Mesodermal cell (in vitro differentiated cells): ENCODE measurements around the gene TULP3.

Experiments used
- H3K27ac ChIP-seq: 2 replicates; pipeline ENCODE4 v1.7.0; 2013; ENCODE audit warnings: mild to moderate bottlenecking, low read depth, low read length, moderate library complexity; ENCODE audit not compliant: severe bottlenecking
- H3K36me3 ChIP-seq: 2 replicates; pipeline ENCODE4 v1.7.1; 2013; ENCODE audit warnings: mild to moderate bottlenecking, low read length, moderate library complexity; ENCODE audit not compliant: control insufficient read depth, insufficient read depth
- H3K4me1 ChIP-seq: one replicate; pipeline ENCODE4 v1.7.1; 2013; ENCODE audit warnings: mild to moderate bottlenecking, low read length; ENCODE audit not compliant: insufficient read depth, control insufficient read depth, poor library complexity, severe bottlenecking
- H3K4me3 ChIP-seq: 2 replicates; pipeline ENCODE4 v1.7.0; 2013; ENCODE audit warnings: low read length, control low read depth, mild to moderate bottlenecking; ENCODE audit not compliant: insufficient read depth, poor library complexity, severe bottlenecking; ENCODE audit errors: extremely low read depth
- H3K9me3 ChIP-seq: 2 replicates; pipeline ENCODE4 v1.7.1; 2013; ENCODE audit warnings: mild to moderate bottlenecking, low read length, moderate library complexity; ENCODE audit not compliant: control insufficient read depth
- WGBS, 2 experiments: methylation state at CpG; one replicate each; pipeline ENCODE4 v1.1.5; 2013; ENCODE audit warnings: missing lambda C conversion rate in 2 of 2; ENCODE audit not compliant: insufficient coverage in 2 of 2; 5-methylcytosine and 5-hydroxymethylcytosine counted together

The TULP3 gene

GRCh38 chr12:2895051-2895451 is 4.4 kb downstream of the TULP3 start:
- Histone ChIP-seq H3K9me3 (no peaks in the 10 kb centered on the region), H3K4me3 (no peak overlapping the region), H3K36me3 (peaks cover 14% of the 10 kb centered on the region), H3K27ac (no peak overlapping the region), H3K4me1 (no peaks in the 10 kb centered on the region)
- WGBS, 2 experiments = 0 to 20% methylated on average over 1 of the region's 2 CpGs

- H3K27ac ChIP-seq = no peak overlapping the region
- peaks cover 14% of the 10 kb centered on the region for H3K36me3 ChIP-seq
- no peaks in the 10 kb centered on the region for H3K4me1 ChIP-seq
- H3K9me3 ChIP-seq = no peaks in the 10 kb centered on the region
- no peak overlapping the region for H3K4me3 ChIP-seq
- no CpG with 5 or more reads among the region's 2 CpGs for WGBS, 2 experiments
These were observed 4.8 kb downstream of the TULP3 start for GRCh38 chr12:2895511-2895910.

- H3K36me3 ChIP-seq = peaks cover 14% of the 10 kb centered on the region
- 100% methylated on average over 3 of the region's 5 CpGs for WGBS, 2 experiments
- no peaks in the 10 kb centered on the region for H3K4me1 ChIP-seq
- no peaks in the 10 kb centered on the region for H3K9me3 ChIP-seq
- H3K27ac ChIP-seq = no peak overlapping the region
- no peak overlapping the region for H3K4me3 ChIP-seq
These were observed 6.7 kb downstream of the TULP3 start for GRCh38 chr12:2897418-2897817.

- Histone ChIP-seq H3K27ac (no peak overlapping the region), H3K4me3 (no peak overlapping the region), H3K9me3 (no peaks in the 10 kb centered on the region), H3K4me1 (no peaks in the 10 kb centered on the region), H3K36me3 (peaks cover 14% of the 10 kb centered on the region)
- 82 to 96% methylated on average over 4 to 6 of the region's 8 CpGs for WGBS, 2 experiments
These were observed 10.0 kb downstream of the TULP3 start for GRCh38 chr12:2900642-2901041.

GRCh38 chr12:2902272-2902880 is 11.7 kb downstream of the TULP3 start:
- H3K9me3 ChIP-seq = no peaks in the 10 kb centered on the region
- WGBS, 2 experiments = 56 to 82% methylated on average over 2 to 3 of the region's 4 CpGs
- no peak overlapping the region for H3K4me3 ChIP-seq
- no peak overlapping the region for H3K27ac ChIP-seq
- H3K36me3 ChIP-seq = peaks cover 8% of the 10 kb centered on the region
- no peaks in the 10 kb centered on the region for H3K4me1 ChIP-seq

- Histone ChIP-seq H3K27ac (no peak overlapping the region), H3K9me3 (no peaks in the 10 kb centered on the region), H3K4me3 (no peak overlapping the region), H3K36me3 (peaks cover 5% of the 10 kb centered on the region), H3K4me1 (no peaks in the 10 kb centered on the region)
- 94 to 95% methylated on average over 2 of the region's 2 CpGs for WGBS, 2 experiments
These were observed 13.6 kb downstream of the TULP3 start for GRCh38 chr12:2904260-2904659.

GRCh38 chr12:2912216-2912575 is 21.5 kb downstream of the TULP3 start:
- Histone ChIP-seq H3K27ac (no peak overlapping the region), H3K9me3 (no peaks in the 10 kb centered on the region), H3K4me3 (no peak overlapping the region), H3K36me3 (peaks cover 70% of the 10 kb centered on the region), H3K4me1 (no peaks in the 10 kb centered on the region)
- WGBS, 2 experiments = 85 to 93% methylated on average over 3 of the region's 3 CpGs

GRCh38 chr12:2919249-2919648 is 28.6 kb downstream of the TULP3 start:
- Histone ChIP-seq H3K4me1 (no peaks in the 10 kb centered on the region), H3K36me3 (peaks cover 78% of the 10 kb centered on the region)

GRCh38 chr12:2922329-2922728 is 31.6 kb downstream of the TULP3 start:
- Histone ChIP-seq H3K27ac (no peak overlapping the region), H3K4me1 (no peaks in the 10 kb centered on the region), H3K36me3 (peaks cover 80% of the 10 kb centered on the region), H3K9me3 (no peaks in the 10 kb centered on the region), H3K4me3 (no peak overlapping the region)
- WGBS, 2 experiments = 69 to 75% methylated on average over 2 of the region's 2 CpGs

More at GRCh38 chr12:2919249-2919648, 28.6 kb downstream of the TULP3 start:
- Histone ChIP-seq H3K9me3 (no peaks in the 10 kb centered on the region), H3K4me3 (no peak overlapping the region), H3K27ac (no peak overlapping the region)
- WGBS, 2 experiments = 100% methylated on average over 1 of the region's 2 CpGs

GRCh38 chr12:2923057-2923456 is 32.4 kb downstream of the TULP3 start:
- Histone ChIP-seq H3K36me3 (peaks cover 80% of the 10 kb centered on the region), H3K27ac (no peak overlapping the region), H3K9me3 (no peaks in the 10 kb centered on the region), H3K4me1 (no peaks in the 10 kb centered on the region), H3K4me3 (no peak overlapping the region)
- WGBS, 2 experiments = 96 to 97% methylated on average over 3 to 7 of the region's 9 CpGs

- Histone ChIP-seq H3K9me3 (no peaks in the 10 kb centered on the region), H3K27ac (no peak overlapping the region), H3K4me1 (no peaks in the 10 kb centered on the region), H3K36me3 (peaks cover 86% of the 10 kb centered on the region), H3K4me3 (no peak overlapping the region)
- WGBS, 2 experiments = 95 to 97% methylated on average over 3 of the region's 3 CpGs
These were observed 33.3 kb downstream of the TULP3 start for GRCh38 chr12:2924019-2924418.
